NCI-H146 (cell line): ENCODE measurements around the gene PURB.
"Not testable (repeated sequence)": the region's sequence is repeated elsewhere in the genome, so short reads cannot be mapped to it uniquely, and the experiment has no call there.

Source experiments
- DNase-seq: peaks from one replicate; lab custom pipeline; 2025; lab: John Stamatoyannopoulos, UW

Gene PURB

GRCh38 chr7:44853391-44853790, 31.9 kb downstream of the PURB start:
- no peak for DNase-seq

- DNase-seq, result no peak
Measured at GRCh38 chr7:44852590-44852989, 32.7 kb downstream of the PURB start.

- no peak for DNase-seq
Measured at GRCh38 chr7:44849885-44850544, 35.3 kb downstream of the PURB start.

GRCh38 chr7:44849259-44849884, 36.0 kb downstream of the PURB start:
- DNase-seq, result no peak

- DNase-seq, result peak; percentile 100
Measured at GRCh38 chr7:44847920-44848634, 37.3 kb downstream of the PURB start, which contains the start of gene H2AZ2. H2AZ2 (minus strand) TSS chr7:44848087; CDS start chr7:44847971, 116 bp downstream.

DNA sequence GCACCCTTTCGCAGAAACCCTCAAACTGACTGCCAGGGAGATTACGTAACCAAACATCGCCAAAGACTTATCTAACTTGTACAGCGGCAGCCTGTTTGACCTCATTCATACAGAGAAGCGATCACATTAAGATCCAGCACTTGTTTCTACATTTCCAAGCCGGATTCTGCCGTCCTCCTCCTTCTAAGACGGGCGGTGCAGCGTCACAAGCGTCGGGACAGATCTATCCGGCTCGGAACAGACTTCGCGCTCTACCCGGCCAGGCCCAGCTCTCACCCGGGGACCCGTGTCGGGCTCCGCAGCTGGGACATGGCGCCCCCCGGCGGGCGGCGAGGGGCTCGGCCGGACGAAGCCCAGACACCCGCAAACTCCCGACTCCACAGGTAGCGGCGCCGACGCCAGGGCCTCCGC, 37.8 kb downstream of the PURB start:
- DNase-seq, result peak; percentile 89

DNA sequence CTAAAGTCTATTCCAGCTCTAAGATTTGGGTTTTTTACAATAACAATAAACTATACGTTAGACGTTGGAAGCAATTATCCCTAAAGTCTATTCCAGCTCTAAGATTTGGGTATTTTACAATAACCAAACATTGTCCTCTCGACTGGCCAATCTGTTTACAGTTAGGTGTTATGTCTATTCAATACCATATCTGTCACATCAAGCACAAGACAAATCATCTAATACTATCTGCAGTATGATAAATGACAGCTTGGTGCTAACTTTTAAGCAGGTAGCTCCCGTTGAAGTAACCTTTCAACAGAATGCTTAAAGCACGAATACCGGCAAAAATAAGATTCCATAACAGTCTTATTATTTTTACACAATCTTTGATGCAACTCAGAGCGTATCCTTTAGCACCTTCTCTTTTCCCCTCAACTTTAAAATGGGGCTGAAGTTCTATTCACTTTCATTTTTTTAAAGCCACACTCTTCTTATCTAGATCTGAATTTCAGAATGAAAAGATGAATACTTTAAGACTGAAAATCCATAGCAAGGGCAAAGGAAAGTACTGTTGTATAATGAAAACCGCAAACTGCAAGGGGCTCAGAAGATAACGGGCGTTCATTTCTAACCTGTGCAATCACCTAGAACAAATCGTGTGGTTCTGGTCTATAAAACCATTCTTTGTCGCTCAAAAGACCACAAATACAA, 38.4 kb downstream of the PURB start:
- DNase-seq, result no peak

DNA sequence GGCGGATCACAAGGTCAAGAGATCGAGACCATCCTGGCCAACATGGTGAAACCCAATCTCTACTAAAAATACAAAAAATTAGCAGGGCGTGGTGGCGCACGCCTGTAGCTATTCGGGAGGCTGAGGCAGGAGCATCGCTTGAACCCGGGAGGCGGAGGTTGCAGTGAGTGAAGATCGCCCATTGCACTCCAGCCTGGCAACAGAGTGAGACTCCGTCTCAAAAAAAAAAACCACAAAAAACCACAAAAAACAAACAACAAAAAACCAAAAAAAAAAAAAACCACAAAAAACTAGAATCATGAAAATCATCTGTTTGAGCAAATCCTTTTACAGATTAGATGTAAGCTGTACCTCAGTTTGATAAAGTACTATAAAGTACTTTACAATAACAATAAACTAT, 38.9 kb downstream of the PURB start:
- not testable (repeated sequence) for DNase-seq

DNA sequence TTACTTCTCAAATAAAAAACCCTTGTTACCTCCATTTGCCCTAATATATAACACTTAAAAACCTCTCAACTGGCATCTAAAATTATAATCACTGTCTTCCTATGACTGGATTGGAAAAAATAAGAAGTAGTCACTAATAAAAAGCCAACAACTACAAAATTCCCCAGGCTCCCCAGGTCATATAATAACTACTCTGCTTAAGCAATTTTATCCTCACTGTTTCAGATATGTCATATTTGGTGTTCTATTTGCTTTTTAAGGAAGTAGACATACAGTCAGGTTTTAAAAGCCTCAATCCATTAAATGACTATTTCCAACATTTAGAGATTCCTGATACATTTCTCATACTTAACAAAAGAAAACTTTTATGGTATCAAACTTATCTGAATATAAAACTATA, 39.9 kb downstream of the PURB start:
- DNase-seq, result no peak

DNA sequence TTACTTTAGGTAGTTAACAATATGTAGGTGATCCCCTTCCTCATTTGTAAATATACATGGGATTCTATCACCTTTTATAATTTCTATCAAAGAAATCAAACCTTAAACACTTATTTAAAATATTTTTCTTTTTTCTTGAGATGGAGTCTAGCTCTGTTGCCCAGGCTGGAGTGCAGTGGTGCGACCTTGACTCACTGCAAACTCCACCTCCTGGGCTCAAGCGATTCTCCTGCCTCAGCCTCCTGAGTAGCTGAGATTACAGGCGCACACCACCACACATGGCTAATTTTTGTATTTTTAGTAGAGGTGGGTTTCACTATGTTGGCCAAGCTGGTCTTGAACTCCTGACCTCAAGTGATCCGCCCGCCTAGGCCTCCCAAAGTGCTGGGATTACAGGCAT, 41.9 kb downstream of the PURB start:
- not testable (repeated sequence) for DNase-seq

- not testable (repeated sequence) for DNase-seq
Measured at GRCh38 chr7:44842675-44843074, 42.7 kb downstream of the PURB start.

DNA sequence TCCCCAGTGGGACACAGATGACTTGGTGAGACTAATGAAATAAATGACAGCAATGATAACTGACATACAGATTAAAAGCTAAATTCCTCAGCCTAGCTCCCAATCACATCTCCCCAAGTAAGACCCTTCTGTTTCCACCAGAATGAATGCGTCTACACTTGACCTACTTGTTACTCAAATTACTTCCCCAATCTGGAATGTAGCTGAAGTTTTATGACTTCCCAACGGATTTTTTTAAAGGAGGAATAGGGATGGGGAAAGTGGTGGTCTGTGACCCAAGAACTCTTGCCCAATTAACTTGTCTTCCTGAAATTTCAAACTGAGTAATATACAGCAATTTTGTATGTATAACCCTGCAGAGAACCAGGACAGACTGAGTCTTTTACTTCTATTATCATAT, 46.6 kb downstream of the PURB start:
- no peak for DNase-seq

DNA sequence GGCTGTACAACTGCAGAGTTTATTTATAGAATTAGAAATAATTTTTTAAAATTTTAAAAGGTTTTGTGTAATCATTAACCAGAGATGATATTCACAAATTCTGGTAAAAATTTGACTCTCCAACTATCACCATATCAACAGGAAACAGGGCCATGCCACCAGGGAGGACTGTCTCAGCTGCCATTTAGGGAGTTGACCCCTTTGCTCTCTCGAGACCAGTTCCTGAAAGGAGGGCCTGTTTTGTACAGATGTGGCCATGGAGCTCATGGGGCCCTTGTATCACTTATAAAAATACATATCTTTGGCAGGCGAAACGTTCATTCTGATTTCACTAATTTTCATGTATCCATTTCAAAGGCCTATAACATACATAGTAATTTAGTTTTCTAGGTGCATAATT, 57.8 kb downstream of the PURB start:
- DNase-seq, result no peak
